ENCODE results near the gene IL34. TPM values are rescaled to one million over a fixed set of nuclear protein-coding genes. Genes with fewer than 3 reads are reported as not detected.

IL34 gene
- total and polyA plus RNA-seq, 2 of the 13 experiments (the other 11 are each of a cell fraction or from before 2014, with no cell fraction given), result 1.2 to 1.3 TPM

GRCh38 chr16:70685938-70686375, 39.6 kb downstream of the IL34 start, which contains the start of gene MTSS2 (continued):
- TF ChIP-seq ZSCAN22 (CRISPR knock-in tag; IDR thresholded peaks at IDR 0.05), result no peak
- TF ChIP-seq SIN3A (IDR thresholded peaks at IDR 0.05; ENCODE audit: borderline replicate concordance, low read depth, low read length), result peak; percentile 40; the same call in 1 of the 2 replicates
- TF ChIP-seq POLR2G (IDR thresholded peaks at IDR 0.05; ENCODE audit: low read depth, low read length), result 0 out of 2 replicates have a peak, but pooled peaks have one; percentile 5
- TF ChIP-seq ZBTB37 (CRISPR knock-in tag; IDR thresholded peaks at IDR 0.05), result no peak
- TF ChIP-seq E2F2 (CRISPR knock-in tag; IDR thresholded peaks at IDR 0.05; ENCODE audit: borderline replicate concordance), result no peak
- TF ChIP-seq HNRNPH1 (optimal IDR thresholded peaks at IDR 0.05; ENCODE audit: low read depth, low read length), result no peak
- TF ChIP-seq ZNF816 (CRISPR knock-in tag; IDR thresholded peaks at IDR 0.05; ENCODE audit: borderline replicate concordance), result no peak
- TF ChIP-seq HNF4G (IDR thresholded peaks at IDR 0.05; ENCODE audit: borderline replicate concordance, low read depth, low read length), result peak; percentile 18; the same call in 1 of the 2 replicates
- TF ChIP-seq HNF4G (CRISPR knock-in tag; IDR thresholded peaks at IDR 0.05; ENCODE audit: borderline replicate concordance, low read depth), result no peak
- TF ChIP-seq ZNF160 (CRISPR knock-in tag; IDR thresholded peaks at IDR 0.05), result no peak; the same call in 1 of the 2 replicates
- TF ChIP-seq SNAI1 (CRISPR knock-in tag; IDR thresholded peaks at IDR 0.05; ENCODE audit: borderline replicate concordance), result no peak
- peak; percentile 29; the same call in 1 of the 2 replicates for TF ChIP-seq GMEB1 (CRISPR knock-in tag; IDR thresholded peaks at IDR 0.05; ENCODE audit: borderline replicate concordance)
- TF ChIP-seq EP300 (IDR thresholded peaks at IDR 0.05; ENCODE audit: low read depth in 2 of 2, low read length in 2 of 2), result peak in 1 of 2 experiments; percentile 54; a peak in 2 of 4 replicates
- no peak for TF ChIP-seq EP300 (CRISPR knock-in tag; IDR thresholded peaks at IDR 0.05; ENCODE audit: borderline replicate concordance)
- no peak for TF ChIP-seq ZNF614 (CRISPR knock-in tag; IDR thresholded peaks at IDR 0.05; ENCODE audit: borderline replicate concordance)
- TF ChIP-seq KDM2A (CRISPR knock-in tag; IDR thresholded peaks at IDR 0.05; ENCODE audit: borderline replicate concordance, low read depth), result peak; percentile 82; the same call in 1 of the 2 replicates
- peak; percentile 88 for TF ChIP-seq SPEN (CRISPR knock-in tag; IDR thresholded peaks at IDR 0.05; ENCODE audit: low read depth)
- TF ChIP-seq ZNF761 (CRISPR knock-in tag; conservative IDR thresholded peaks at IDR 0.05), result no peak
- no peak; the same call in 1 of the 2 replicates for TF ChIP-seq ZNF790 (CRISPR knock-in tag; IDR thresholded peaks at IDR 0.05; ENCODE audit: borderline replicate concordance)
- no peak for TF ChIP-seq KLF13 (CRISPR knock-in tag; IDR thresholded peaks at IDR 0.05)
- no peak for TF ChIP-seq ZFP36 (IDR thresholded peaks at IDR 0.05; ENCODE audit: borderline replicate concordance, low read depth, low read length, partially characterized antibody)
- peak; percentile 17; the same call in 1 of the 2 replicates for TF ChIP-seq HDAC2 (CRISPR knock-in tag; IDR thresholded peaks at IDR 0.05)
- TF ChIP-seq TRAFD1 (CRISPR knock-in tag; IDR thresholded peaks at IDR 0.05; ENCODE audit: borderline replicate concordance), result no peak
- 0 out of 2 replicates have a peak, but pooled peaks have one; percentile 19 for TF ChIP-seq ZMYM4 (CRISPR knock-in tag; IDR thresholded peaks at IDR 0.05)
